Measurements from ENCODE around the gene KITLG.
"Not testable (repeated sequence)": the region's sequence is repeated elsewhere in the genome, so short reads cannot be mapped to it uniquely, and the experiment has no call there.

The KITLG gene

GRCh38 chr12:88558340-88558867 is 21.9 kb downstream of the KITLG start:
- no peak overlapping the region for H3K4me3 ChIP-seq (ENCODE audit: low read length)
- DNase-seq (ENCODE audit: low read depth), result no peak
- no peak for TF ChIP-seq CTCF (IDR thresholded peaks at IDR 0.05; ENCODE audit: insufficient read depth, low read depth, low read length, missing control alignments)

- H3K4me3 ChIP-seq (ENCODE audit: low read length), result no peak overlapping the region
- no peak for TF ChIP-seq CTCF (IDR thresholded peaks at IDR 0.05; ENCODE audit: insufficient read depth, low read depth, low read length, missing control alignments)
- no peak for DNase-seq (ENCODE audit: low read depth)
Observed at GRCh38 chr12:88556213-88556774, 24.0 kb downstream of the KITLG start.

- peak; percentile 77 for DNase-seq (ENCODE audit: low read depth)
- no peak overlapping the region for H3K4me3 ChIP-seq (ENCODE audit: low read length)
- TF ChIP-seq CTCF (IDR thresholded peaks at IDR 0.05; ENCODE audit: insufficient read depth, low read depth, low read length, missing control alignments), result no peak
Observed at GRCh38 chr12:88553941-88554658, 26.2 kb downstream of the KITLG start.

- no peak overlapping the region for H3K4me3 ChIP-seq (ENCODE audit: low read length)
- DNase-seq (ENCODE audit: low read depth), result peak; percentile 36
Observed at GRCh38 chr12:88552610-88553079, 27.6 kb downstream of the KITLG start.

DNA sequence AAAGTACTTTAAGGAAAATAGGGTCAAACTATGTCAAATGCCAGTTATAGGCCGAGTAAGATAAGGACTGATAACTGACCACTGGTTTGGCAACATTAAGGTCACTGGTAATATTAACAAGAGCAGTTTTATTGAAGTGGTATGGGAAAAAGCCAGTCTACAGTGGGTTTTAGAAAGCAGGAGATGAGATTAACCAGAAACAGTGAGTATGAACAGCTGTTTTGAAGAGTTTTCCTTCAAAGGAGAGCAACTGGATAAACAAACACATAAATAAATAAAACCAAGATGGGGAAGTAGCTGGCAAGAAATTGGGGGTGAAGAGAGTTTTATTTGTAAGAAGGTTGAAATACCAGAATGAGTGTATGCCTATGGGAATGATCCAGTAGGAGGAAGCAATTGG is 30.3 kb downstream of the KITLG start:
- DNase-seq (ENCODE audit: low read depth), result no peak
- no peak overlapping the region for H3K4me3 ChIP-seq (ENCODE audit: low read length)
- no peak for TF ChIP-seq CTCF (IDR thresholded peaks at IDR 0.05; ENCODE audit: insufficient read depth, low read depth, low read length, missing control alignments)

More at GRCh38 chr12:88552610-88553079, 27.6 kb downstream of the KITLG start:
- TF ChIP-seq CTCF (IDR thresholded peaks at IDR 0.05; ENCODE audit: insufficient read depth, low read depth, low read length, missing control alignments), result no peak

- not testable (repeated sequence) for DNase-seq (ENCODE audit: low read depth); H3K4me3 ChIP-seq (ENCODE audit: low read length)
Observed at GRCh38 chr12:88547949-88548348, 32.3 kb downstream of the KITLG start.

DNA sequence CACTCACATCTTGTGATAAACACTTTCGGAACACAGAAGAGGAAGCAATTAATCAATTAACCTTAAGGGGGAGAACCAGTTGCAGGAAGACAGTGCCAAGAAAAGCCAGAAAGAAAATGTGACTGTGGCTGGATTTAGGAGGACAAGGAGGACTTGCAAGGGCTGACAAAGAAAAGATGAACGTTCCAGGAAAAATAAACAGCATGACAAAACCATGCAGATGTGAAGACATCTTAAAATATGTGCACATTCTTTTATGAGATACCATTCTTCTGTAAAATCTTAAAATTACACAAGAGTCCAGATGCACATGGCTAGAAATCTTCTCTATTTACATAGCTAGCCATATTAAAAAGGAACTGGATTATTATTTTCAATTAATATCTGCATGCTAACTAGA is 33.4 kb downstream of the KITLG start:
- DNase-seq (ENCODE audit: low read depth), result no peak
- no peak overlapping the region for H3K4me3 ChIP-seq (ENCODE audit: low read length)
- TF ChIP-seq CTCF (IDR thresholded peaks at IDR 0.05; ENCODE audit: insufficient read depth, low read depth, low read length, missing control alignments), result no peak

Measured in epithelial cell of esophagus (primary cell).